ENCODE results near the gene RTN4RL1. TPM values are rescaled to one million over a fixed set of nuclear protein-coding genes. Genes with fewer than 3 reads are reported as not detected.

Gene RTN4RL1
- total and polyA plus RNA-seq, 7 donors: under 0.01 to 0.71 (median 0.48) TPM; not detected in 1

- intact Hi-C loops (cut with DNase I): no loop called here
Observed at GRCh38 chr17:1940810-1941185, 84.3 kb downstream of the RTN4RL1 start.

DNA sequence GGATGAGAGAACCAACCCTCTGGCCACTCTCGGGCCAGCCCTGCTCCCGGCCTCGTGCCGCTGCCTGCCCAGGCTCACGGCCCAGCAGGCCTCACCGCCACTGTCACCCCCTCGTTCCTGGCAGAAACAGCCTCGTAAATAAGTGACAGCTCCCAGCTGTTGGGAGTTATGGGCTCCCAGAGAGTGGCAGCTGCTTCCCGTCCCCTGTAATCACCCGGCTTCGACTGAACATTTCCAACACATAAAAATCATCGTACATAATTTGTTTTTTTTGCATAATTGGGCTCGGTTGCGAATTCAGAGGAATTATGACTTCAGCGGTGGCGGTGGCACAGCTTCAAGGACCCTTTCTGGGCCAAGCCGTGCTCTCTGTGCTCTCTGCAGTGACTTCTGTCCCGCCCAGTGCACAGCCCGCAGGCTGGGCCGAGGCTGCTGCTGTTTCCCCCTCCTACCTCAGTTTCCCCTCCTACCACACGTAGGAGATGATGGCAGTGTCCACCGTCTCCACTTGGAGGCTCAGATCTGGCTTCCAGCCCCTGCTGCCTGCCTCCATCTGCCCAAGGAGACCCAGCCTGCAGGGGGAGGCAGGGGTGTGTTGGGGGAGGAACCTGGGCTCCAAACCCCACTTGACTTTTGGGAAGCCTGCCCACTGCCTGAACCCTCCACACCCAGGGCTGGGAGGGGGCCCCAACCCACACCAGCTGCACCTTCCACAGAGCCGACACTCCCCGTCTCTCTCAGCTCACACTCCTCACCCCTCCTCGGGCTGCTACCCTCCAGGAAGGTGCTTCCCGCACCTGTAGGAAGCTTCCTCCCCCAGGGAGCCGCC is 84.9 kb downstream of the RTN4RL1 start:
- 14 to 59% methylated on average over 27 of the region's 27 CpGs for WGBS, 2 donors
- no peak for DNase-seq
- Histone ChIP-seq H3K4me3 (no peak overlapping the region), H3K27ac (no peak overlapping the region), H3K4me1 (peaks cover 0 to 12% (median 0%) of the 10 kb centered on the region in 4 donors), H3K36me3 (no peaks in the 10 kb centered on the region), H3K9me3 (no peaks in the 10 kb centered on the region), H3K27me3 (peaks cover 0 to 13% (median 0%) of the 10 kb centered on the region in 3 donors)
- intact Hi-C loops (cut with DNase I): no loop called here
- TF ChIP-seq CTCF (IDR thresholded peaks at IDR 0.05) (no peak), EP300 (IDR thresholded peaks at IDR 0.05) (no peak), POLR2AphosphoS5 (IDR thresholded peaks at IDR 0.05) (peak in 1 of 4 donors; percentile 54), POLR2A (IDR thresholded peaks at IDR 0.05) (no peak)

More at GRCh38 chr17:1940810-1941185, 84.3 kb downstream of the RTN4RL1 start:
- Histone ChIP-seq H3K9me3 (no peaks in the 10 kb centered on the region), H3K27ac (no peak overlapping the region), H3K4me3 (no peak overlapping the region), H3K36me3 (no peaks in the 10 kb centered on the region), H3K27me3 (peaks cover 0 to 13% (median 0%) of the 10 kb centered on the region in 3 donors), H3K4me1 (peaks cover 0 to 12% (median 0%) of the 10 kb centered on the region in 4 donors)
- no peak for TF ChIP-seq POLR2AphosphoS5 (IDR thresholded peaks at IDR 0.05)
- no peak for TF ChIP-seq POLR2A (IDR thresholded peaks at IDR 0.05)
- TF ChIP-seq CTCF (IDR thresholded peaks at IDR 0.05): no peak
- TF ChIP-seq EP300 (IDR thresholded peaks at IDR 0.05): no peak
- DNase-seq: no peak
- 72 to 76% methylated on average over 10 of the region's 10 CpGs for WGBS, 2 donors

GRCh38 chr17:1937461-1937860 is 87.7 kb downstream of the RTN4RL1 start:
- DNase-seq: no peak
- Histone ChIP-seq H3K27ac (no peak overlapping the region), H3K36me3 (no peaks in the 10 kb centered on the region), H3K27me3 (peaks cover 0 to 13% (median 0%) of the 10 kb centered on the region in 3 donors), H3K9me3 (no peaks in the 10 kb centered on the region), H3K4me3 (no peak overlapping the region), H3K4me1 (peaks cover 0 to 16% (median 3%) of the 10 kb centered on the region in 4 donors)
- intact Hi-C loops (cut with DNase I): no loop called here
- TF ChIP-seq POLR2AphosphoS5 (IDR thresholded peaks at IDR 0.05): no peak
- TF ChIP-seq EP300 (IDR thresholded peaks at IDR 0.05): no peak
- no peak for TF ChIP-seq POLR2A (IDR thresholded peaks at IDR 0.05)
- no peak for TF ChIP-seq CTCF (IDR thresholded peaks at IDR 0.05)
- 93 to 96% methylated on average over 25 of the region's 25 CpGs for WGBS, 2 donors

- Histone ChIP-seq H3K4me3 (no peak overlapping the region), H3K36me3 (no peaks in the 10 kb centered on the region), H3K9me3 (no peaks in the 10 kb centered on the region), H3K4me1 (peaks cover 0 to 23% (median 9%) of the 10 kb centered on the region in 4 donors), H3K27ac (no peak overlapping the region), H3K27me3 (peaks cover 0 to 9% (median 0%) of the 10 kb centered on the region in 3 donors)
- 89 to 95% methylated on average over 28 of the region's 28 CpGs for WGBS, 2 donors
- no peak for DNase-seq
- TF ChIP-seq EP300 (IDR thresholded peaks at IDR 0.05) (no peak), POLR2A (IDR thresholded peaks at IDR 0.05) (no peak), POLR2AphosphoS5 (IDR thresholded peaks at IDR 0.05) (no peak), CTCF (IDR thresholded peaks at IDR 0.05) (no peak)
- intact Hi-C loops (cut with DNase I): no loop called here
Observed at GRCh38 chr17:1936766-1937165, 88.4 kb downstream of the RTN4RL1 start.
